ENCODE data around the gene APBB2.

DNA sequence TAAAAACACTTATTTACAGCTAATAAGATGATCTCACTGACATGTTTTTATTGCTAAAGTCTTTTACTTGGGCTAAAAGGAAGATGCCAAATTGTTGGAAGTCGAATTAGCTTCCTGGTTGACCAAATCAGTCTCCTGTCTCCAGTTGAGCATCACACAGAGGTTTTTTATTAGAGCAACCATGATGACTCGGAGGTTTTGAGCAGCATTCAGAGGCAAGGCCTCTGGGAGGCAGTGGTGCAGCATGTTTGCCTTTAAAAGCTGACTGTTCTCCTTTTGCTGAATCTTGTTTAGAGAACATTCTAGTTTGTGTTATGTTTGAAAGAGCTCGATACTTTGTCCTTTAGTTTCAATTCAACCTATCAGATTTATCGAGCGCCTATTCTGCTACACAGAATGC lies 44.4 kb upstream of the APBB2 start:
- TF ChIP-seq POLR2AphosphoS5 (IDR thresholded peaks at IDR 0.05; ENCODE audit: borderline replicate concordance, low read depth, low read length) (0 out of 2 replicates have a peak, but pooled peaks have one; percentile 29), EZH2 (IDR thresholded peaks at IDR 0.05) (no peak), FOXP2 (optimal IDR thresholded peaks at IDR 0.05; ENCODE audit: control extremely low read depth, extremely low read length, insufficient read depth) (no peak)
